ENCODE measurements around the gene ARHGEF10L. TPM values are rescaled to one million over a fixed set of nuclear protein-coding genes. Genes with fewer than 3 reads are reported as not detected.

ARHGEF10L gene
- polyA plus RNA-seq, 3 donors, result 19.8 to 71.8 (median 20.8) TPM

GRCh38 chr1:17696417-17697301 is 157.2 kb downstream of the ARHGEF10L start:
- WGBS, 3 donors, result 83 to 87% (median 83%) methylated on average over 41 to 42 of the region's 42 CpGs
- no peak overlapping the region for H3K27ac ChIP-seq (ENCODE audit: low read depth, low read length)

GRCh38 chr1:17697458-17697857 is 158.0 kb downstream of the ARHGEF10L start:
- H3K27ac ChIP-seq (ENCODE audit: low read depth, low read length), result no peak overlapping the region
- 36 to 77% (median 38%) methylated on average over 5 of the region's 5 CpGs for WGBS, 3 donors

GRCh38 chr1:17699581-17699980 is 160.1 kb downstream of the ARHGEF10L start:
- WGBS, 3 donors, result 89 to 93% (median 89%) methylated on average over 19 of the region's 19 CpGs
- H3K27ac ChIP-seq (ENCODE audit: low read depth, low read length), result no peak overlapping the region

- no peak overlapping the region for H3K27ac ChIP-seq (ENCODE audit: low read depth, low read length)
- 80 to 83% (median 82%) methylated on average over 21 of the region's 21 CpGs for WGBS, 3 donors
These were observed 161.7 kb downstream of the ARHGEF10L start for GRCh38 chr1:17700945-17701810.

DNA sequence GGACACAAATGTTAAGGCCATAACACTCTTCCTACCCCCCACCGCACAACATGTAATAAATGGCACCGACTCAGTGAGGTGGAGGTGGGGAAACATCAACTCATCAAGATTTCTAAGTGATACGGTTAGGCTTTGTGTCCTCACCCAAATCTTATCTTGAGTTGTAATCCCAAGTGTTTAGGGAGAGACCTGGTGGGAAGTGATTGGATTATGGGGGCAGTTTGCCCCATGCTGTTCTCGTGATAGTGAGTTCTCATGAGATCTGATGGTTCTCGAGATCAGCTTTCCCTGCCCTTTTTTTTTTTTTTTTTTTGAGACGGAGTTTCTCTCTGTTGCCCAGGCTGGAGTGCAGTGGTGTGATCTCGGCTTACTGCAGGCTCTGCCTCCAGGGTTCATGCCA is 164.7 kb downstream of the ARHGEF10L start:
- H3K27ac ChIP-seq (ENCODE audit: low read depth, low read length), result no peak overlapping the region
- WGBS, 3 donors, result 76 to 83% (median 80%) methylated on average over 7 of the region's 7 CpGs

DNA sequence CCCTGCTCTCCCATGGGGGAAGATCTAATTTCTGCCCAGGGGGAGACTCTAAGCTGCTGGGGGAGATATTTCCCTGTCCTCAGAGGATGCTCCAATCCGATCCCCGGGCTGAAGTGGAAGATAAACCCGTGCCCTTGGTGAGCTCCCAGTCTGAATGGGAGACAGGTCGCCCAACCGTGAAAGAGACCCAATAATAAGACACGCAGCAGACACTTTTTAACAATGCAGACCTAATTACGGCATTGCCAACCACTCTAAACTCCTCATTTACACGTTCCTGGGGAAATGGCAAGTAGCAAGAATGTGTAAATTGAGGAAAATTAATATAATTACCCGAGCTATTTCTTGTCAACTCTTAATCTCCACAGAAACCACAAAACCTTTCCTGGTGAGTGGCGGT is 166.9 kb downstream of the ARHGEF10L start:
- 67 to 71% (median 71%) methylated on average over 10 of the region's 10 CpGs for WGBS, 3 donors

DNA sequence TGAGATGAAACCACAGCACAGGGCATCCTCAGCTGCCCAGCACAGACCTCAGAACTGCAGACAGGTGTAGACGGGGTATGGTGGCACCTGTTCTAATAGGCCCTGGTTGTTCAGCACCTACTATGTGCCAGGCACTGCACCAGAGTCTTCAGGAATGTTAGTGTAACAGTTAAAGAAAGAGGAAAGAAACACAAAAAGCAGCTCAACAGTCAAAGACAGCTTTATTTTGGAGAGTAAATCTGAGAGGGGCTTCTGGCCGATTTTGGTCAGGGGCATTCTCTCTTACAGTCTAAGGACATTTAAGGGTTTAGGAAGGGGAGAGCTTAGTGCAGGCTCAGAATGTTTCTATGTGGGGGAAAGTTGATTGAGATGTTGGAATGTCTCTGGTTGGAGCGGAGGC is 170.5 kb downstream of the ARHGEF10L start:
- WGBS, 3 donors, result 80 to 84% (median 82%) methylated on average over 3 of the region's 3 CpGs
- no peak overlapping the region for H3K27ac ChIP-seq (ENCODE audit: low read depth, low read length)

More for the DNA sequence above, 166.9 kb downstream of the ARHGEF10L start:
- H3K27ac ChIP-seq (ENCODE audit: low read depth, low read length), result no peak overlapping the region

GRCh38 chr1:17710889-17711576 is 171.5 kb downstream of the ARHGEF10L start:
- no peak overlapping the region for H3K27ac ChIP-seq (ENCODE audit: low read depth, low read length)
- 66 to 77% (median 68%) methylated on average over 4 of the region's 4 CpGs for WGBS, 3 donors

DNA sequence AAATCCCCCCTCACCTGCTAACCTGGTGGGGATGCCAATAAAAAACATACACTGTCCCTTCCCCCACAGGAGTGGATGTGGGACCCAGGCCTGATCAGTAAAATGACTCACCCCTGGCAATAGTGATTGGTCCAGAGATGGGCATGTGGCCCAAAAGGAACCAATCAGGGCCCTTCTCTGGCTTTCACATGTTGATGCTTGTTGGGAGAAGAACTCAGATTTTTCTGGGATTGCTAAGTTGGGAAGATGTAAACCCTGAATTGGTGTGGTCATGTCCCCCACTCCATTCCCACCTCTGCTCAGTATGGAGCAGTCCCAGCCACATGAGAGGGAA is 172.0 kb downstream of the ARHGEF10L start:
- no peak overlapping the region for H3K27ac ChIP-seq (ENCODE audit: low read depth, low read length)

- 81 to 85% (median 83%) methylated on average over 5 of the region's 5 CpGs for WGBS, 3 donors
- no peak overlapping the region for H3K27ac ChIP-seq (ENCODE audit: low read depth, low read length)
These were observed 172.4 kb downstream of the ARHGEF10L start for GRCh38 chr1:17711941-17712340.

DNA sequence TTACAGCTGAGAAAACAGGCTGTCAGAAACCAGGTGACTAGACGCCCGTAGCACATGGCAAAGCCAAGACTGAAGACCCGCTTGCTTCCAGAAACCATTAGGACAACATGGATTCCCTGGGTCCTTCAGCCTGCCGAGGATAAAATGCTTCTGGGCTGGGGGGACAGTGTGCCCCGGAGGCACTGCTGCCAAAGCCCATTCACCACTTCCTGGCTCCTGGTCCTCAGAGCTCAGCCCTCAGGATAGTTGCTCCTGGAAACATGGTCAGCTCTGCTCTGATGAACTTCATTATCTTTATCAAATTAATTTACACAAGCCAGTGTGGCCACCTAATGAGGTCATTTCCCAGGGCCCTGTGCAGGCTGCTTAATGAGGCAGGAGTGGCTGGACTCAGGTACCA is 174.5 kb downstream of the ARHGEF10L start:
- no peak overlapping the region for H3K27ac ChIP-seq (ENCODE audit: low read depth, low read length)
- WGBS, 3 donors, result 59 to 69% (median 66%) methylated on average over 5 of the region's 5 CpGs

DNA sequence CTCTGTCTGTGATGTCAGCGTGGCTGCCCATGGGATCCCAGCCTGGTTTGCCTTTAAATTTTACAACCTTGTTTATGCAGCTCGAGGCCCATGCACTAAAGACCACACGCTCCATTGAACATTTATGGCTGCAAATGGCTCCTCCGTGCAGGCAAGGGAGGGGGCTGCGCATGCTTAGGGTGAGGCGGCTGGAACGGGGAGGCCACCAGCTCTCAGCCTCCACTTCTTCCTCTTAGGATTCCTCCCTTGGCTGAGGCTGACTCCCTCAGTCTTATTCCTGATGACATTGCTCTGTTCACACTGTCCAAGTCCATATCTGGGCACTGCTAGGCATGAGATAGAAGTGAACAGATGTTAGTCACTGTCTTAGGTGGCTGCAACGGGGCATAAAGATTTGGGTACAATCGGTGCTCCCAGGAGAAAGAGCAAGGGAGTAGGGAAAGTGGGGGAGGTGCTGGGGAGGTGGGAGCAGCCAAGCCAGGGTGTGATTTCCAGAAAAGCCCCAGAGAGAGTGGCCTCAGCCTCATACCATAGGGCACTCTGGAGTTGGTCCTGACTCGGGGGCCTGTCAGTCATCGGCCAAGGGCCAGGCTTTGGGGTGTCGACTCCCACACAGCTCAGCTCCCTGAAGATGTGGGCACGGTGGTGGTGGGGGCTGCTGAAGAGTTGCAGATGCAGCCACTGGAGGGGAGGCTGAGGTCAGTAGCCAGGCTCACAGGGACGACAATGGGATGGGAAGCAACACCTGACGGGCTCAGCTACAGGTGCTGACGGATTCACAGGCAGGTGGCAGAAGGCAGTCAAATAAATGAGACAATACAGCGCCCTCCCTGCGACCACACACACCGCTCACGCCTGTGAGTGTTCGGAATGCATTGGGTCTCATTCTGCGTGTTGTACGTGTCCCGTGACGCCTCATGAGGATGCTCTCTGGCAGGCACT is 178.4 kb downstream of the ARHGEF10L start:
- 68 to 76% (median 72%) methylated on average over 25 of the region's 25 CpGs for whole genome bisulfite sequencing, 3 donors
- no peak overlapping the region for H3K27ac ChIP-seq (ENCODE audit: low read depth, low read length)

DNA sequence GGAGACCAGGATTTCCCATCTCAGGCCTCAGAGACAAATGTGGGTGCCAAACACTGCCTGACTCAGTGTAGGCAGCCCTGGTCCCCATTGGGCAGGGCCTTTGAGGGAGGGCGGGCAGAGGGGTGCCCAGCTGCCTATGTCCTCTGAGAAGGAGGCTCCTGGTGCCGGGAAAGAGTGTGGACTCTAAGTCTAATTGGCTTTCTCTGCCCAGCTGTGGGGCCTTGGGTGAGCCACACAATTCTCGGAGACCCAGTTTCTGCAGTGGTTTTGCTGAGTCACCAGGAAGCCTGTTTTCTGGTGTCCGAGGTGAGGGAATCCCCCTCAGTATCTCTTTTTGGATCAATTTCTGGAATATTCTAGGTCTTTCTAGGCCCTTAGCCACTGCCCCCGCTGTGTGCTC is 180.4 kb downstream of the ARHGEF10L start:
- H3K27ac ChIP-seq (ENCODE audit: low read depth, low read length), result no peak overlapping the region
- 69 to 84% (median 69%) methylated on average over 5 of the region's 5 CpGs for WGBS, 3 donors

DNA sequence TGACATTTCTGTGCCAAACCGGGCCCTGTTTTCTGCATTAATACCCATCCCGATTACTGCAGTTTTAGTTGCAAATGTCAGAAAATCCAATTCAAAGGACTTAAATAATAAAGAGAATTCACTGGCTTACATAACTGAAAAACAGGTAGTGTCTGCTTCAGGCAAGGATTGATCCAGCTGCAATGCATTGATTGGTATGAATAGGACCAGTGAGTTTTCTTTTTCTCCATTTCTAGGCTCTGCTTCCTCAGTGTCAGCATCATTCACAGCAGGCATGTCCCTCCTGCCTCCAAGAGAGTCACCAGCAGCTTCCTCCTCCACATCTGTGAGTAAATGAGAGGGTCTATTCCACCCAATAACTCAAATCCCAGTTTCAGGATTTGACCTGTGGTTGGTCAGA is 181.9 kb downstream of the ARHGEF10L start:
- WGBS, 3 donors, result 93 to 97% (median 96%) methylated on average over 2 of the region's 2 CpGs

GRCh38 chr1:17723684-17724083 is 184.2 kb downstream of the ARHGEF10L start:
- 45 to 56% (median 48%) methylated on average over 6 of the region's 6 CpGs for WGBS, 3 donors
- H3K27ac ChIP-seq (ENCODE audit: low read depth, low read length), result no peak overlapping the region

More for the DNA sequence above, 181.9 kb downstream of the ARHGEF10L start:
- H3K27ac ChIP-seq (ENCODE audit: low read depth, low read length), result no peak overlapping the region

DNA sequence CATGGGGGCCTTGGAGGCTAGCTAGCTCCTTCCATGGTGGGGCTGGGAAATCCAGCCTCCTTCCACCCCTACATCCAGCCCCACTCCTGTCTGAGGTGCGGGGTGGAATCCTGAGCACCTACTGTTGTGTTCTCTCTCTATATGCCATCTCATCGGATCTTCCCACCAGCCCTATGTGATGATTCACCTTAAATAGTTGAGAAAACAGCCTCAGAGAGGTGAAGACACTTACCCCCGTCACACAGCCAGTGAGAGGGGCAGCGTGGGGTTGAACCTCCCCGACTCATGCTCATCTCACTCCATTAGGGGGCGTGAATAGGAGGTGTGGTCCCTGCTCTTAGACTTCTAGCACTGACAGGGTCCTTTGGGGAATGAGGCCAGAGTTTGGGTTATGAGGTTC is 184.7 kb downstream of the ARHGEF10L start:
- 83 to 89% (median 84%) methylated on average over 6 of the region's 6 CpGs for WGBS, 3 donors
- H3K27ac ChIP-seq (ENCODE audit: low read depth, low read length), result no peak overlapping the region

GRCh38 chr1:17725084-17725719 is 185.7 kb downstream of the ARHGEF10L start:
- H3K27ac ChIP-seq (ENCODE audit: low read depth, low read length), result no peak overlapping the region
- 86 to 94% (median 91%) methylated on average over 9 of the region's 9 CpGs for WGBS, 3 donors

Data from adipose tissue (tissue), 3 donors.